ENCODE data around the gene DNAI7. TPM values are rescaled to one million over a fixed set of nuclear protein-coding genes. Genes with fewer than 3 reads are reported as not detected.

Gene DNAI7
- polyA plus RNA-seq, 4 donors, result 1.8 to 8.4 (median 6.0) TPM

DNA sequence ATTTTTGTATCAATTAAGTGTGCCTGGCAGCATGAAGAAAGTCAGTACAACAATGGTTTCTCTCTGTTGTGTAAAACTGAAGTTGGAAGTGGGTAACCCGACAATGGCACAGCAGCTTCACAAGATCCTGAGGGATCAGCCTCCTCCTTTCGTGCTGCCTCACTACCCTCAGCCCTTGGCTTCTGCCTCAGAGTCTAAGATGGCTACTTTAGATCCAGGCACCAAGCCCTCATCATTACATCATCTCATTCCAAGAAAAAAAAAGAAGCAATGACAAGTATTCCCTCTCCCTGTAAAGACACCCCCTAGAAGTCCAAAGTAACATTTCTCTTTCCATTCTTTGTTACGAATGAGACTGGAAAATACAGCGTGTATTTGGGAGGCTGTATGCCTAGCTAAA lies 92.6 kb downstream of the DNAI7 start:
- no peak for DNase-seq (ENCODE audit: low read depth in 4 of 4, low spot score in 3 of 4)

DNA sequence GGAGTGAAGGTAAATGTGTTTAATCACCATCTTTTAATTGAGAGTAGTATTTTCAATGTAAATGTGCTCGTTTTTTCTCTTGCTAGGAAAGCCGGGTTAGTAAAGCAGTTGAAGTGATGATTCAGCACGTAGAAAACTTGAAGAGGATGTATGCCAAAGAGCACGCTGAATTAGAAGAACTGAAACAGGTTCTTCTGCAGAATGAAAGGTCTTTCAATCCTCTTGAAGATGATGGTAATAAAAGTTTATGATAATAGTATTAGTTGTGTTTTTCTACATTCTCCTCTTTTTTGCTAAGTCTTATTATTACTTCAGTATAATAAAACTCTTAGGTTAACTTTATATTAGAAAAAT lies 93.9 kb downstream of the DNAI7 start:
- no peak for DNase-seq (ENCODE audit: low read depth in 4 of 4, low spot score in 3 of 4)

DNA sequence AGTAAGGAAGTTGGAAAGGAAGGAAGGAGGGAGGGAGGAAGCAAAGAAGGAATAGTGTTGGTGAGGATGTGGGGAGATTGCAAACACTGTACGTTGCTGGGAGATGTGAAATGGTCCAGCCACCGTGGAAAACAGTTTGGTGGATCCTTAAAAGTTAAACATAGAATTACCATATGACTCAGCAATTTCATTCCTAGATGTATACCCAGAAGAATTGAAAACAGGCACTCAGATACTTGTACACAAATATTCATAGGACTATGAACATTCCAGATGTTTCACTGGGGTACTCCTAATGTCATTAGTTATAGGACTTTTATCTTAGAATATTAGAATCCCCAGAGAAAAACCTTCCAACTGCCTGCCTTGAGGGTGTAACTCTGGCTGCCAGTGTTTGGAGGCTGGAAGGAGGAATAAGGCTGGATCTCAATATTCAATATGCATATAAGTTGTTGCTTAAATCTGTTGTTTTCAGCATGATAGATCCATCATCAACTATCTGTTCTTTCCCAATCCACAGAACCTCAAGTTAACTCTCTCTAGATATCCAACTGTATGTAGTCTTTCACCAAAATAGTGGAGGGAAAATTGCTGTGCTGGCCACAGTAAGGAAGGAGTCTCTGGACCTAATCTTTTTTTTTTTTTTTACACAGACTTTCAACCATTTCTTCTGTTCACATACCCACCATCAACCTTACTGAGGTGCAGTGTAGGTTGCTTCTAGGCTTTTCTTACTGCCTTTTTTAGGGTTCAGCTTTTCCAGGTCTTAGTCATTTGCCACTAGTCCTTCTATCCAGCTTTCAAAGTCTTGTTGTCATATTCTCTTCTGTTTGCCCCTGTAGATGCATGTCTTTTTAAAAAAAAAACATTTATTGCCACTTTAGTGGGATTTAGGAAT lies 94.5 kb downstream of the DNAI7 start:
- no peak for DNase-seq (ENCODE audit: low read depth in 4 of 4, low spot score in 3 of 4)

DNA sequence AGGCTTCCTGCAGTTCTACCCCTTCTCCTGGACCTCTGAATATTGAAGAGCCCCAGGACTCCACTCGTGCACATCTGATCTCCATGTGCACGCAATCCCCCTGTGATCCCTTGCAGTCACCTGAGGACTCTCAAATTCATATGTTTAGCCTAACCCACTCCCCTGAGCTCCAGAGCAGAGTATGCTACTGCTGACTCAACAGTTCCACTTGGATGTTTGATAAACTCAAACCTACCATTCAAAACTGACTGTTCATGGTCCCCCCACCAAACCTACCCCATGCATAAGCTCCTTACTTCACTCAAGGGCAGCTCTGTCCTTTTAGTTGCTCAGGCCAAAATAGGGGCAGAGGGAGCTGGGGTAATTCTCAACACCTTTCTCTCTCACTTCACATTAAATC lies 96.0 kb downstream of the DNAI7 start:
- DNase-seq (ENCODE audit: low read depth in 4 of 4, low spot score in 3 of 4), result no peak

DNA sequence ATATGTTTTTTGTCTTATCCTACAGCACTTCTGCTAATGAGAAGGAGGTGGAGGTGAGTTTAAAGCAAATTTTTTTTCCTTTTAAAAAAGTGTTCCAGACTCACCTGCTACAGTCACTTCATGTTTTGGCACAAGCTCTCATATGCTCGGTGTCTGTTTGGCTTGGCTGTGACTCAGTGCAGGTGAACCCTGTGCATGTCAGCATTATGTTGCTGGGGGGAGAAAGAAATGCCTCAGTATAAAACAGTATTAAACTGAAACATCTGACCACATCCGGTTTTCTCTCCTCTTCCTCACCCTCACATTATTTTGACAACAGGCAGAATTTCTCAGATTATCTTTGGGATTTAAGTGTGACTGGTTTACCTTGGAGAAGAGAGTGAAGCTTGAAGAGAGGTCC lies 105.2 kb downstream of the DNAI7 start:
- no peak for DNase-seq (ENCODE audit: low read depth in 4 of 4, low spot score in 3 of 4)

DNA sequence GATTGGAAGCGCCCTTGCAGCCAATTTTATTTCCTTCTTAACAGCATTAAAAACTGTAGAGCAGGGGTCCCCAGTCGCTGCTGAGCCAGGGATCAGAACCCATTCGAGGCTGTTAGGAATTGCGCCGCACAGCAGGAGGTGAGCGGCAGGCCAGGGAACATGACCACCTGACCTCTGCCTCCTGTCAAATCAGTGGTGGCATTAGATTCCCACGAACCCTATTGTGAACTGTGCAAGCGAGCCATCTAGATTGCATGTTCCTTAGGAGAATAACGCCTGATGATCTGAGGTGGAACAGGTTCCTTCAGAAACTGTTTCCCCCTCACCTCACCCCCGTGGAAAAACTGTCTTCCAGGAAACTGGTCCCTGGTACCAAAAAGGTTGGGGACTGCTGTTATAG lies 107.4 kb downstream of the DNAI7 start:
- no peak for DNase-seq (ENCODE audit: low read depth in 4 of 4, low spot score in 3 of 4)

DNA sequence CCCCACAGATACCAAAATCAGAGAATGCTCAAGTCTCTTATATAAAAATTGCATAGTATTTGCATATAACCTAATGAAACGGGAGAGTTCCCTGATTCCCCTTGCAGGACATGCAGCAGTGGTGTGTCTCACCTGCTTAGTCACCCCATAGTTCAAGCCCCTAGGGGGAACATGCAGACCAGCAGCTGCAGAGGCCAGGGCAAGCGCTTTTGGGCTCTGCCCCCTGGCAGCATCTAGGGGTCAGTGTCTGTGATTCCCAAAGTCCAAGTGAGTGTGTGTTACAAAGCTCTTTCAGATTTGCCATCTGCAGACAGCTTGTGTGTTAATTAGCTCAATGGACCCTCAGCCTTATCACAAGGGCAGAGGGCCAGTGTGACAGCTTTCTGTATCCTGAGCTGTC lies 110.1 kb downstream of the DNAI7 start:
- DNase-seq (ENCODE audit: low read depth in 4 of 4, low spot score in 3 of 4), result no peak

DNA sequence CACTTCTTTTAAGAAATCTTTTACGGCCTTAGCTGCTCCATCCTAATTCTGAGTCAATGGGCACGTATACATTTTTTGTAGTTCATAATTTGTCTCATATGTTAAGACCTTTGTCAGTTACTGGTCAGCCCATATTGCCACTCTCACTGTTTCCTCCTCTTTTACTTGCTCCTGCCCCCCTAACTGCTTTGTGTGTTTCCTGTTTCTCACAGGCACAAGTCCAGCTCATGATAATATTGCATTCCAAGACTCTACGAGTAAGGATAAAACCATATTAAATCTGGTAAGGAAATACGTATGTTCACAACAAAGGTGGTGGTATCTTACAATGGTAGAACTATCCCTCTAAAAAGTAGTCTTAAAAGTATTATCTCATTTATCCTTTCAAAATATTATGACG lies 111.7 kb downstream of the DNAI7 start:
- DNase-seq (ENCODE audit: low read depth in 4 of 4, low spot score in 3 of 4), result no peak

DNA sequence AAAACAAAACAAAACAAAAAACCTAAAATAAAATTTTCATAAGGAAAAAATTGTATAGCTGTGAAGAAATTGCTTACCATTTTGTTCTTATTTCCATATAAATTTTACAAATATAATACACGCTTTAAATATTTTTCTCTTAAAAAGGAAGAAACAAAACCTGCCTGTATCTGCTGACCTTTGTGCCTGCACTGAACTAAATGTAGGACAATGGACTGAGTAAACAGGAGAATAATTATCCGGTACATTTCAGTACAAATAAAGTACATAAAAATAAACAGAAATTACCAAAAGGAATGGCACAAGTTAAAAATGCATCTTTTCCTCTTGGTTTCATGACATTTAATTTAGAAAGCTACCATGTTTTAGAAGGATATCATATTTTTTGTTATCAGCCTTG lies 112.3 kb downstream of the DNAI7 start:
- DNase-seq (ENCODE audit: low read depth in 4 of 4, low spot score in 3 of 4), result no peak

DNA sequence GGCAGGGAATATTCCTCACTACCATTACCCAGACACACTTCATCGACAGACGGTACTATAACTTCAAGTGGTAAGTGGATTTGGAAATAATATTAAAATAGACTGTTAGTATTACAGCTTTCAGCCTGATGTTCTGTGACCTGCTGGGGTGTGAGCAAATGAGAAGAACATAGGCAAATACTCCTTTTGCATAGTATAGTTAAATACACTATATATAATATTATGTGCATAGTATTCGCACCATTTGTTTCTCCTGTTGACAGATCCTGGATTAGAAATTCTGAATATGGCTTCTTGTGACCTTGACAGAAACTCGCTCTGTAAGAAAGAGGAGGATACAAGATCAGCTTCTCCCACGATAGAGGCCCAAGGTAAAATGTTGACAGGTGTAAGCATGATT lies 115.6 kb downstream of the DNAI7 start:
- DNase-seq (ENCODE audit: low read depth in 4 of 4, low spot score in 3 of 4), result no peak

DNA sequence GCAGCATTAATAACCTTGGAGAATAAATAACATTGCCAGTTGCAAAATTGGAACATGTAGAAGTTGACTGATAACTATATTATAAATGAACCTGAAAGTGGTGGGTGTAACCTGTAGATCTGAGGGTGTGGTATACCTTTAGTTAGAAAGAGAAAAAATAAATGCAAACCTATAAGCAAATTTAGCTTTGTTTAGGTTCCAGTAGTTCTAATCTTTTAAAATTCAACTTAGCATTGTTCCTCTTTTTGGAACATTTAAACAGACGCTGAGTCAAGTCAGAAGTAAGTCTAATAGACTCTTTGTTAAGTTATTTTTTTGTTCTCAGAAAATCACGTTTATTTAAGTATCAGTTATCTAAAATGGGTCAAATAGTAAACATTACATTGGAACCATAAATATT lies 120.0 kb downstream of the DNAI7 start:
- DNase-seq (ENCODE audit: low read depth in 4 of 4, low spot score in 3 of 4), result no peak

DNA sequence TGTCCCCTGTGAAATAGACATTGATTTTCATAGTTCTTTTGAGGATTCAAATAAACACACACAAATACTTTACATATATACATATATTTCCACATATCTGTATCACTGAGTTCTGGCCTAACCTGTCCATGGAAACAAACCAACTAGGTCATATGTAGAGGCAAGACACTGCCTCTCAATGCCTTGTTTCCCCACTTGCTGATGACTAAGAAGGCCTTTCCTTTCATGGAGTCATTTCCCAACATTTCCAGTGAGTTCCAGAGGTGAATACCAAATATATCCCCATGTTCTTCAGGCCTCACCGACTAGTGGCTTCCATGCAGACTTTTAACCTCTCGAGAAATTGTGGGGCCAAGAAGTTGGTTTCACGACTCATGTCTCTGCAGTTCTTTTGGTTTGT lies 120.8 kb downstream of the DNAI7 start:
- DNase-seq (ENCODE audit: low read depth in 4 of 4, low spot score in 3 of 4), result no peak

DNA sequence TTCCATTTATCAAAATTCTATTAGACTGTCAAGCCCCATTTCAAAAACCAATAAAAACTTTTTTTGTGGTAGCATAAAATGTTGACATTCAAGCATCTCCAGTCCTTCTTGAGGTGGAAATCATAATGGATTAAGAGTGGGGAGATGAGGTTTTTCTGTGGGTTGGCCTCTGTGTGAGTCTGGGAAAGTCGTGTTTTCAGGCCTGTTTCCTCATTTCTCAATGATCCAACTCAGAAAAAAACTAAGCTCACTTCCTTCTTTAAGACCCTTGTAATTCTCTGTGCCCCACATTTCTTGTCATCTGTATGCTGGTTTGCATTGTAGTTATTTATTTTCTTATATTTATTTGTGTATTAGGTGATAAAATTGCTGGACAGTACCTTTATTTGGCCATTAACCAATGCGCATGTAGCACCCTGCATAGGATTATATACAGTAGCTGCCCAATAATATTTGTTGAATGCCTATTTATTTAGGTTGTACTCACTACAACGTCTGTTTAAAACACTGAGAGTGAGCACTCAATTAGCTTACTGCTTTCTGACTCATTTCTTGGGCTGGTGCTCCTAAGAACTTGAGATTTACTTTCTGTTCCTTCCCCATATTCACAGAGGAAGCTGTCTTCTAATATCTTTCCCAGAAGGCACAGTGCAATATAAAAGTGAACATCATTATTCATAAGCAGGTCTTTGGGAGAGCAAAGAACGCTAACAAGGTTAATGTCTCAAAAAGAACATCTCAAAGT lies 121.9 kb downstream of the DNAI7 start:
- DNase-seq (ENCODE audit: low read depth in 4 of 4, low spot score in 3 of 4), result no peak

DNA sequence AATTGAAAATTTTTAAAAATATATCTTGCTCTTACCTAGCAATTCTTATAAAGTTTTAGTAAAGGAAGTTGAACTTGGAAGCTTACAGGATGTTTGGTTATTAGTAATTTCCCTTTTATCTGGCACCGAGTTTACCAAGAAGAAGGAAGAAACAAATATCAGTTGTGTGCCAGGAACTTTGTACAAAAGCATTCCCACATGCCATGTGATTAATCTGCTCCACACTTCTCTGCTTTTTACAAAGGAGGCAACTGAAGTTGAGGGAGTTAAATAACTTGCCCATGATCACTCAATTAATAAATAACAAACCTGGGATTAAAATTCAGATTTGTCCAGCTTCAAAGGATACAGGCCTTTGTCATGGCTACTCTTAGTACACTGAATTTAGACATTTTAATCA lies 123.6 kb downstream of the DNAI7 start:
- DNase-seq (ENCODE audit: low read depth in 4 of 4, low spot score in 3 of 4), result no peak

DNA sequence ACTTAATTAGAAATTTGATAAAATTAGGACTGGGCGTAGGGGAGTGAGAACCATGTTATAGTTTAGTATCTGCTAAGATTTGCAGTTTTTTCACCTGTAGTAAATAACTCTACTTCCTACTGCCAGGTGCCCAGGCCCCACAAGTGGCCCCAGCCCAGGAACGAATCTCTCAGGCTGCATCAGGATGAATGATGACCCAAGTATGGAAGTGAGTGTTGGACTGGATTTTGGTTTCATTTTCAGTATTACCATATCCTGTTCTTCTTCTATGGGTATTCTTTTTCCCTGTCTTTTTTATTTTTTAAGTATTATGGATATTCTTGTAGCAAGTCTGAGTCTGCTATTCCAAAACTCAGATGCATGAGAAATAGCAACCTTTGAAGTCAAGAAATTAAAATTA lies 125.7 kb downstream of the DNAI7 start:
- DNase-seq (ENCODE audit: low read depth in 4 of 4, low spot score in 3 of 4), result no peak

DNA sequence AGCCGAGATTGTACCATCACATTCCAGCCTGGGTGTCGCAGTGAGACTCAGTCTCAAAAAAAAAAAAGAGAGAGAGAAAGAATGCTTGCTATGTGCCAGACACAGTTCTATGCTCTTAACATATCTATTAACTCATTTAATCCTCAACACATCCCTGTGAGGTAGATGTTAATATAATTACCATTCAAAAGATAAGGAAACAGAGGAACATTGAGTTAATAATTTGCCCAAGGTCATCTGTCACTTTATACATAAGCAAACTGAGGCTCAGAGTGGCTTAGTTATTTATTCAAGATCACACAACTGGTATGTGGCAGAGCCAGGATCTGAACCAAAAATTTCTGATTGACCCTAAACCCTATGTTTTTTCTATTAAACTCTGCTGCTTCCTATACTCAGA lies 129.9 kb downstream of the DNAI7 start:
- DNase-seq (ENCODE audit: low read depth in 4 of 4, low spot score in 3 of 4), result no peak

DNA sequence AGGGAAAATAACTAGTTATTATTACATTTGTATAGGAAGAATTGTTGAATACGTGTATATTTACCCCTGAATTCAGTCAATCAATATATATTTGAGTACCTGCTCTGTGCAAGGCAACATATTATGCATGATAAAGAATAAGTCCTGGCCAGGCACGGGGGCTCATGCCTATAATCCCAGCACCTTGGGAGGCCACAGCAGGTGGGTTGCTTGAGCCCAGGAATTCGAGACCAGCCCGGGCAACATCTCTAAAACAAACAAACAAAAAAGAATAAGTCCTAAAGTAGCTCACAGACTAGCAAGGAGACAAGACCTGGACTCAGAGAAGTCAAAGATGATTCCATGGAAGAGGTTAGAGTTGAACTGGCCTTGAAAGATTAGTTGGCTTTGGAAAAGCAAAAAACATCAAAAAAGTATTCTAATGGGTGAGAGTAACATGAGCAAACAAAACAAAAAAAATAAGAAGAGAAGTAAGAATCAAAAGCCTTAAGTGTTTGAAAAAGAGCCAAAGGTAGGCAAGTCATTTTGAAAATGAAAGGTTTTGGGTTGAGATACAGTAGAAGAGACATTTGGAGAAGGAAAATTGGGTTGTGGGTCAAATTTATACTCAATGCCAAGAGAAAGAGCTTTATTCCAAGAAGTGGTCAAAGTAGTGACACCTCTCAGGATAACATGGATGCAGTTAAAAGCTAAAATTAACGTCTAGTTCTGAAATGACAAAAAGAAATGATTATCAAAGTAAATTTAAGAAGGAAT lies 130.9 kb downstream of the DNAI7 start:
- DNase-seq (ENCODE audit: low read depth in 4 of 4, low spot score in 3 of 4), result no peak

DNA sequence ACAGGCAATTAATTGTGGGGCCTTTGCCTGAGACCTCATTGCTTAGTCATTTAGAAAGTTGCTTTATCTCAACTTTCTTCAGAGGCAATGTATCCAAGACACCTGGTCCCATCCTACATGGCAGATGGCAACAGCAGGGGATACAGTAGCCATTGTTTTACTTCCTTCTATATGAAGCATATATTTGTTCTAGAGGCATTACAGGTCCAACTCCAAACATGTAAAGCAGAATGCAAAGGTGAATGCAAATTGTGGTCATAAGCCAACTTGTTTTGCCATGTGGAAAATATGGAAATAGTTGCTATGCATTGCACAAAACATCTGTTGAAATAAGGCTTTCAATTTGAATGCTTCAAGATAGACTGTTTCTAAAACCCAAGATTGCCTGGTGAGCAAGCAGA lies 136.3 kb downstream of the DNAI7 start:
- no peak for DNase-seq (ENCODE audit: low read depth in 4 of 4, low spot score in 3 of 4)
